Liver (tissue), 9 donors: ENCODE results near the gene KRTAP10-2. TPM values are rescaled to one million over a fixed set of nuclear protein-coding genes. Genes with fewer than 3 reads are reported as not detected.

Experiments
- DNase-seq: peaks from one replicate; pipeline ENCODE4 v3.0.0-alpha.2; 2017; ENCODE audit warnings: low spot score
- H3K27ac ChIP-seq, 2 donors: one replicate each; pipeline ENCODE4 v1.7.0; 2013; ENCODE audit warnings: inconsistent platforms in 2 of 2, low read length in 2 of 2, control low read depth in 1 of 2, low read depth in 1 of 2, mild to moderate bottlenecking in 1 of 2
- H3K27me3 ChIP-seq, 4 donors: one replicate each; pipeline versions ENCODE4 v1.6.1 to v1.7.0; 2013; ENCODE audit warnings: low read length in 3 of 4, inconsistent platforms in 1 of 4, mild to moderate bottlenecking in 1 of 4, moderate library complexity in 1 of 4; ENCODE audit not compliant: control insufficient read depth in 4 of 4, insufficient read depth in 4 of 4
- H3K36me3 ChIP-seq, 4 donors: one replicate each; pipeline versions ENCODE4 v1.6.1 to v1.7.0; 2013; ENCODE audit warnings: low read length in 3 of 4, mild to moderate bottlenecking in 3 of 4, low read depth in 1 of 4, moderate library complexity in 1 of 4; ENCODE audit not compliant: control insufficient read depth in 4 of 4, insufficient read depth in 3 of 4
- H3K4me1 ChIP-seq, 4 donors: one replicate each; pipeline versions ENCODE4 v1.6.1 to v1.7.0; 2013; ENCODE audit warnings: low read length in 3 of 4, mild to moderate bottlenecking in 3 of 4, moderate library complexity in 1 of 4; ENCODE audit not compliant: control insufficient read depth in 4 of 4, insufficient read depth in 4 of 4
- H3K4me3 ChIP-seq, 3 donors: one replicate each; pipeline versions ENCODE4 v1.6.1 to v1.7.0; 2013; ENCODE audit warnings: low read length in 3 of 3, control low read depth in 1 of 3, low read depth in 1 of 3, mild to moderate bottlenecking in 1 of 3
- H3K9ac ChIP-seq, 2 donors: one replicate each; pipeline ENCODE4 v1.7.0; 2013; ENCODE audit warnings: low read length in 2 of 2, mild to moderate bottlenecking in 2 of 2, moderate library complexity in 2 of 2, control low read depth in 1 of 2, low read depth in 1 of 2
- H3K9me3 ChIP-seq, 4 donors: one replicate each; pipeline versions ENCODE4 v1.6.1 to v1.7.0; 2013; ENCODE audit warnings: low read length in 3 of 4; ENCODE audit not compliant: control insufficient read depth in 4 of 4
- ATF3 ChIP-seq: IDR thresholded peaks from 2 replicates; pipeline ENCODE4 v1.6.1; 2016; ENCODE audit warnings: antibody characterized with exemption
- CTCF ChIP-seq: fragments of 150-350 bp; IDR thresholded peaks from 2 replicates; pipeline ENCODE4 v1.5.1; 2017; ENCODE audit warnings: improper control_type of control experiment, low read depth, low read length; ENCODE audit not compliant: missing input control
- EGR1 ChIP-seq, 2 donors: IDR thresholded peaks; 2 replicates each; pipeline ENCODE4 v1.6.1; 2016 to 2018; ENCODE audit warnings: antibody characterized with exemption in 2 of 2, low read depth in 2 of 2
- FOXA1 ChIP-seq: IDR thresholded peaks from 2 replicates; pipeline ENCODE4 v1.6.1; 2016; ENCODE audit warnings: antibody characterized with exemption
- FOXA2 ChIP-seq: IDR thresholded peaks from 2 replicates; pipeline ENCODE4 v1.6.1; 2016; ENCODE audit warnings: antibody characterized with exemption
- GABPA ChIP-seq, 2 donors: IDR thresholded peaks in 1 of 2; conservative IDR thresholded peaks in 1 of 2; 2 replicates each; pipeline ENCODE4 v1.6.1; 2016; ENCODE audit warnings: antibody characterized with exemption in 2 of 2, mild to moderate bottlenecking in 1 of 2, moderate library complexity in 1 of 2
- HNF4A ChIP-seq, 2 donors: conservative IDR thresholded peaks; 2 replicates each; pipeline ENCODE4 v1.6.1; 2016; ENCODE audit warnings: antibody characterized with exemption in 2 of 2, mild to moderate bottlenecking in 2 of 2
- HNF4G ChIP-seq: IDR thresholded peaks from 2 replicates; pipeline ENCODE4 v1.6.1; 2016; ENCODE audit warnings: antibody characterized with exemption
- JUND ChIP-seq, 2 donors: IDR thresholded peaks; 2 replicates each; pipeline ENCODE4 v1.6.1; 2016; ENCODE audit warnings: antibody characterized with exemption in 2 of 2
- MAX ChIP-seq: IDR thresholded peaks from 2 replicates; pipeline ENCODE4 v1.6.1; 2016; ENCODE audit warnings: antibody characterized with exemption
- RAD21 ChIP-seq, 2 donors: IDR thresholded peaks; 2 replicates each; pipeline ENCODE4 v1.6.1; 2016; ENCODE audit warnings: antibody characterized with exemption in 2 of 2, mild to moderate bottlenecking in 2 of 2
- REST ChIP-seq: IDR thresholded peaks from 2 replicates; pipeline ENCODE4 v1.6.1; 2016; ENCODE audit warnings: antibody characterized with exemption, mild to moderate bottlenecking
- RXRA ChIP-seq, 2 donors: IDR thresholded peaks; 2 replicates each; pipeline ENCODE4 v1.6.1; 2017 to 2018; ENCODE audit warnings: antibody characterized with exemption in 2 of 2, mild to moderate bottlenecking in 1 of 2
- SP1 ChIP-seq: IDR thresholded peaks from 2 replicates; pipeline ENCODE4 v1.6.1; 2018; ENCODE audit warnings: antibody characterized with exemption, mild to moderate bottlenecking
- YY1 ChIP-seq: IDR thresholded peaks from 2 replicates; pipeline ENCODE4 v1.6.1; 2016; ENCODE audit warnings: antibody characterized with exemption, mild to moderate bottlenecking
- ZBTB33 ChIP-seq: IDR thresholded peaks from 2 replicates; pipeline ENCODE4 v1.6.1; 2016; ENCODE audit warnings: antibody characterized with exemption
- WGBS: extraction: QIAGEN DNeasy Blood & Tissue Kit; methylation state at CpG from one replicate; pipeline ENCODE4 v1.1.7; 2013; 5-methylcytosine and 5-hydroxymethylcytosine counted together
- polyA plus RNA-seq, 2 donors: library from polyadenylated mRNA; stranded (reverse) in 1 of 2; unstranded in 1 of 2; fragments of 200-250 nt in 1 of 2; fragments of >200 nt in 1 of 2; fragmentation: Nextera tagmentation in 1 of 2; extraction: Ambion mirVana in 1 of 2; gene quantifications; one replicate each; pipeline versions ENCODE4 v1.2.1 to v1.2.3, GENCODE V29; 2013 to 2015
- total RNA-seq, 2 donors: library from RNA; depleted of rRNA; stranded (reverse); fragments of >200 nt; gene quantifications; one replicate each; pipeline ENCODE4 v1.2.3, GENCODE V29; 2014
- donor health status: healthy.
- donor health status: healthy.
- donor health status: healthy.
- donor health status: healthy.
- donor health status: healthy.

Gene KRTAP10-2
- total and polyA plus RNA-seq, 4 donors, result not detected

GRCh38 chr21:44537930-44538911 is 13.1 kb downstream of the KRTAP10-2 start (continued):
- TF ChIP-seq CTCF (no peak), RXRA (IDR thresholded peaks at IDR 0.05) (no peak), HNF4G (no peak)

- WGBS, result 73% methylated on average over 7 of the region's 7 CpGs
- Histone ChIP-seq H3K36me3 (no peaks in the 10 kb centered on the region), H3K9me3 (no peaks in the 10 kb centered on the region), H3K9ac (no peak overlapping the region), H3K4me1 (no peaks in the 10 kb centered on the region), H3K27ac (no peak overlapping the region), H3K27me3 (no peaks in the 10 kb centered on the region), H3K4me3 (no peak overlapping the region)
- TF ChIP-seq MAX, result no peak
- no peak for TF ChIP-seq ATF3
- no peak for TF ChIP-seq JUND (IDR thresholded peaks at IDR 0.05)
- no peak for TF ChIP-seq GABPA (IDR thresholded peaks at IDR 0.05 in 1 of 2, conservative IDR thresholded peaks at IDR 0.05 in 1 of 2)
- TF ChIP-seq YY1, result no peak
- TF ChIP-seq FOXA2, result no peak
- no peak for TF ChIP-seq RAD21 (IDR thresholded peaks at IDR 0.05)
- TF ChIP-seq EGR1 (IDR thresholded peaks at IDR 0.05; ENCODE audit: low read depth in 2 of 2), result no peak
- no peak for TF ChIP-seq SP1
- no peak for DNase-seq
Measured at GRCh38 chr21:44535963-44536362, 15.3 kb downstream of the KRTAP10-2 start.

GRCh38 chr21:44534688-44535087 is 16.6 kb downstream of the KRTAP10-2 start:
- Histone ChIP-seq H3K27me3 (no peaks in the 10 kb centered on the region), H3K9ac (no peak overlapping the region), H3K4me3 (no peak overlapping the region), H3K27ac (no peak overlapping the region), H3K9me3 (no peaks in the 10 kb centered on the region), H3K4me1 (no peaks in the 10 kb centered on the region), H3K36me3 (no peaks in the 10 kb centered on the region)
- DNase-seq, result no peak
- WGBS, result 94% methylated on average over 6 of the region's 6 CpGs
- TF ChIP-seq REST (no peak), FOXA1 (no peak), SP1 (no peak), RAD21 (IDR thresholded peaks at IDR 0.05) (no peak), ZBTB33 (no peak), CTCF (no peak), EGR1 (IDR thresholded peaks at IDR 0.05; ENCODE audit: low read depth in 2 of 2) (no peak), GABPA (IDR thresholded peaks at IDR 0.05 in 1 of 2, conservative IDR thresholded peaks at IDR 0.05 in 1 of 2) (no peak), HNF4A (conservative IDR thresholded peaks at IDR 0.05) (no peak), RXRA (IDR thresholded peaks at IDR 0.05) (no peak), YY1 (no peak), ATF3 (no peak), MAX (no peak), FOXA2 (no peak), JUND (IDR thresholded peaks at IDR 0.05) (no peak)
